HepG2 (cell line): ENCODE data around the gene SYNE2. TPM values are rescaled to one million over a fixed set of nuclear protein-coding genes. Genes with fewer than 3 reads are reported as not detected.

Source experiments
- ATAC-seq: fragments of 200-7000 bp; cut with Tn5 transposase; 3 replicates; pipeline ENCODE4 v1.9.1; 2020; ENCODE audit warnings: mild to moderate bottlenecking, moderate library complexity
- BruUV-seq: library from RNA; stranded (reverse); fragments of 400-500 nt; replicated peaks from 2 replicates; lab custom pipeline; 2021; lab: Mats Ljungman, UMichigan
- CTCF ChIA-PET: fragments of 300-600 bp; formaldehyde crosslinking; extraction: SDS; loops from one replicate; lab custom pipeline; 2021; ENCODE audit warnings: low total read pairs, inconsistent platforms, low intra/inter-chr PET ratio; lab: Yijun Ruan, JAX
- POLR2A ChIA-PET: fragments of 350-600 bp; sonication (Branson Sonifier 250); formaldehyde crosslinking; loops from one replicate; lab custom pipeline; 2020; ENCODE audit warnings: antibody characterized with exemption, inconsistent platforms; lab: Yijun Ruan, JAX
- DNase-seq: peaks from one replicate; pipeline ENCODE4 v3.0.0-alpha.2; 2015; ENCODE audit warnings: low spot score
- FAIRE-seq: peaks from 3 replicates; lab custom pipeline; 2011; peaks lifted over from hg19 to GRCh38; lab: Jason Lieb, UNC
- H2AFZ ChIP-seq: one replicate; pipeline ENCODE4 v1.6.1; 2011; ENCODE audit warnings: low read length, inconsistent platforms
- H3K27ac ChIP-seq: fragments of 300-600 bp; 3 replicates; pipeline ENCODE4 v1.8.0; 2011; ENCODE audit warnings: mixed run types, mild to moderate bottlenecking, mixed read lengths, low read length, inconsistent platforms; ENCODE audit not compliant: insufficient read depth; ENCODE audit errors: extremely low read length
- H3K27me3 ChIP-seq, 2 experiments: fragments of 200-600 bp in 1 of 2; 2 replicates in 1 of 2; 3 replicates in 1 of 2; pipeline versions ENCODE4 v1.6.0 to v1.8.0; 2011; ENCODE audit warnings: low read length in 2 of 2, mild to moderate bottlenecking in 2 of 2, moderate library complexity in 2 of 2, inconsistent platforms in 1 of 2; ENCODE audit not compliant: insufficient read depth in 2 of 2, control insufficient read depth in 1 of 2
- H3K36me3 ChIP-seq, 2 experiments: fragments of 200-600 bp in 1 of 2; replicated peaks in 1 of 2; 2 replicates in 1 of 2; 3 replicates in 1 of 2; pipeline versions ENCODE4 v1.5.1 to v1.8.0; 2011; ENCODE audit warnings: low read length in 2 of 2, inconsistent platforms in 1 of 2; ENCODE audit not compliant: insufficient read depth in 2 of 2, control insufficient read depth in 1 of 2
- H3K4me1 ChIP-seq: 2 replicates; pipeline ENCODE4 v1.5.1; 2012; ENCODE audit warnings: low read length, inconsistent platforms; ENCODE audit not compliant: insufficient read depth
- H3K4me2 ChIP-seq: 2 replicates; pipeline ENCODE4 v1.6.0; 2011; ENCODE audit warnings: low read depth, low read length, inconsistent platforms
- H3K4me3 ChIP-seq, 3 experiments: fragments of 200-600 bp in 1 of 3; sonication (generic), shearing (Covaris generic) in 1 of 3; replicated peaks in 1 of 3; 2 replicates each; pipeline ENCODE4 v1.5.1; 2011 to 2016; ENCODE audit warnings: low read length in 3 of 3, inconsistent platforms in 2 of 3, low read depth in 2 of 3, mild to moderate bottlenecking in 2 of 3, control low read depth in 1 of 3, mixed read lengths in 1 of 3; ENCODE audit not compliant: insufficient read depth in 1 of 3
- H3K79me2 ChIP-seq: one replicate; pipeline ENCODE4 v1.6.1; 2011; ENCODE audit warnings: low read length, inconsistent platforms; ENCODE audit not compliant: insufficient read depth
- H3K9ac ChIP-seq: 2 replicates; pipeline ENCODE4 v1.6.0; 2011; ENCODE audit warnings: mild to moderate bottlenecking, low read depth, low read length, inconsistent platforms; ENCODE audit not compliant: insufficient read depth
- H3K9me3 ChIP-seq: 2 replicates; pipeline ENCODE4 v1.5.1; 2012; ENCODE audit warnings: mild to moderate bottlenecking, low read length
- H4K20me1 ChIP-seq: 2 replicates; pipeline ENCODE4 v1.6.0; 2011; ENCODE audit warnings: inconsistent platforms, mild to moderate bottlenecking, low read length, moderate library complexity; ENCODE audit not compliant: insufficient read depth
- GTF3A ChIP-seq: sonication (generic); formaldehyde crosslinking; conservative IDR thresholded peaks from 2 replicates; pipeline ENCODE4 v1.4.0; 2020; ENCODE audit warnings: mild to moderate bottlenecking, missing genetic modification reagents
- LRRFIP1 ChIP-seq: sonication (generic); formaldehyde crosslinking; conservative IDR thresholded peaks from 2 replicates; pipeline ENCODE4 v1.4.0; 2020; ENCODE audit warnings: missing genetic modification reagents
- MAFK ChIP-seq, 2 experiments: IDR thresholded peaks in 1 of 2; conservative IDR thresholded peaks in 1 of 2; 2 replicates each; pipeline ENCODE4 v1.6.1; 2011; ENCODE audit warnings: improper control_type of control experiment in 2 of 2, low read length in 2 of 2
- MTA1 ChIP-seq: sonication (generic); formaldehyde crosslinking; IDR thresholded peaks from 2 replicates; pipeline ENCODE4 v1.4.0; 2020; ENCODE audit warnings: missing genetic modification reagents, mild to moderate bottlenecking, borderline replicate concordance
- NCOA1 ChIP-seq: sonication (generic); formaldehyde crosslinking; IDR thresholded peaks from 2 replicates; pipeline ENCODE4 v1.9.0; 2021; ENCODE audit warnings: missing genetic modification reagents
- SAP130 ChIP-seq: IDR thresholded peaks from 2 replicates; pipeline ENCODE4 v1.6.1; 2016; ENCODE audit warnings: low read depth
- SMAD1 ChIP-seq: sonication (generic); formaldehyde crosslinking; IDR thresholded peaks from 2 replicates; pipeline ENCODE4 v1.4.0; 2020; ENCODE audit warnings: missing genetic modification reagents, low read depth, mild to moderate bottlenecking, borderline replicate concordance
- SOX6 ChIP-seq, 2 experiments: fragments of 450-650 bp in 1 of 2; sonication (generic) in 1 of 2; formaldehyde crosslinking in 1 of 2; IDR thresholded peaks; 2 replicates each; pipeline versions ENCODE4 v1.4.0 to v1.6.1; 2017 to 2020; ENCODE audit warnings: antibody characterized with exemption in 1 of 2, mild to moderate bottlenecking in 1 of 2, missing genetic modification reagents in 1 of 2
- SPEN ChIP-seq: sonication (generic); formaldehyde crosslinking; IDR thresholded peaks from 2 replicates; pipeline ENCODE4 v1.5.1; 2020; ENCODE audit warnings: low read depth, mild to moderate bottlenecking, missing genetic modification reagents
- SRY ChIP-seq: sonication (generic); formaldehyde crosslinking; IDR thresholded peaks from 2 replicates; pipeline ENCODE4 v1.8.0; 2022; ENCODE audit warnings: mild to moderate bottlenecking, missing genetic modification reagents
- SUZ12 ChIP-seq: fragments of 150-350 bp; IDR thresholded peaks from 2 replicates; pipeline ENCODE4 v1.6.1; 2014; ENCODE audit warnings: low read depth, low read length
- ZBTB7B ChIP-seq: sonication (generic); formaldehyde crosslinking; IDR thresholded peaks from 2 replicates; pipeline ENCODE4 v1.4.0; 2020; ENCODE audit warnings: missing genetic modification reagents
- ZNF101 ChIP-seq: sonication (generic); formaldehyde crosslinking; IDR thresholded peaks from 2 replicates; pipeline ENCODE4 v1.4.0; 2020; ENCODE audit warnings: mild to moderate bottlenecking, low read depth, missing genetic modification reagents, borderline replicate concordance
- ZNF232 ChIP-seq: sonication (generic); formaldehyde crosslinking; IDR thresholded peaks from 2 replicates; pipeline ENCODE4 v1.4.0; 2020; ENCODE audit warnings: missing genetic modification reagents, borderline replicate concordance
- ZNF343 ChIP-seq: sonication (generic); formaldehyde crosslinking; IDR thresholded peaks from 2 replicates; pipeline ENCODE4 v1.4.0; 2020; ENCODE audit warnings: mild to moderate bottlenecking, missing genetic modification reagents
- WGBS: methylation state at CpG from one replicate; pipeline ENCODE4 v1.1.6; 2017; ENCODE audit warnings: low lambda C conversion rate; 5-methylcytosine and 5-hydroxymethylcytosine counted together
- in situ Hi-C: cut with HindIII; loops from 2 replicates; pipeline ENCODE4 v1.10.0; 2017; ENCODE audit warnings: low pct_unique_long_range_greater_than_20kb; ENCODE audit not compliant: extremely low pct_ligation_motif_present
- intact Hi-C: fragments of 100-400 bp; cut with micrococcal nuclease; formaldehyde crosslinking; loops from one replicate; pipeline ENCODE4 v1.10.0; 2022; ENCODE audit not compliant: unreplicated experiment
- polyA plus RNA-seq, 8 experiments: library from polyadenylated mRNA; depleted of rRNA in 3 of 8; stranded (reverse) in 7 of 8; unstranded in 1 of 8; fragments of >200 nt; fragmentation: Illumina TruSeq in 4 of 8; extraction: Trizol in 4 of 8; gene quantifications; 2 replicates each; pipeline versions ENCODE4 v1.2.1 to v1.2.3, GENCODE V29; 2011 to 2016; ENCODE audit warnings: low read depth in 4 of 8, missing spikeins in 1 of 8, mixed read lengths in 1 of 8; ENCODE audit not compliant: insufficient read depth in 1 of 8
- total RNA-seq, 5 experiments: library from RNA; depleted of rRNA; stranded (reverse); fragments of >200 nt; fragmentation: Illumina TruSeq; extraction: Trizol; gene quantifications; 2 replicates each; pipeline ENCODE4 v1.2.3, GENCODE V29; 2016; ENCODE audit warnings: low read depth in 1 of 5

SYNE2 gene
- total and polyA plus RNA-seq, 2 of the 13 experiments (the other 11 are each of a cell fraction or from before 2014, with no cell fraction given) = 6.2 to 13.3 TPM

GRCh38 chr14:64185184-64185583, 332.4 kb downstream of the SYNE2 start:
- DNase-seq = no peak
- BruUV-seq = no TSS peak
- H3K27ac ChIP-seq = no peak overlapping the region
- intact Hi-C loops = no loop called here
- no peaks in the 10 kb centered on the region for H3K4me1 ChIP-seq
- H3K4me2 ChIP-seq = no peak overlapping the region
- no peak for ATAC-seq
- no peak overlapping the region for H3K4me3 ChIP-seq
- no peak for TF ChIP-seq ZNF343 (CRISPR knock-in tag)
- peak; percentile 12 to 49; a peak in 2 of 4 replicates for TF ChIP-seq MAFK (conservative IDR thresholded peaks at IDR 0.05 in 1 of 2, IDR thresholded peaks at IDR 0.05 in 1 of 2; ENCODE audit: low read length in 2 of 2)
- CTCF ChIA-PET = no interaction called here
- H3K36me3 ChIP-seq = no peaks in the 10 kb centered on the region
- H2AFZ ChIP-seq = no peak overlapping the region
- POLR2A ChIA-PET = no interaction called here
- no peak overlapping the region for H3K9ac ChIP-seq
- H3K9me3 ChIP-seq = no peaks in the 10 kb centered on the region
- FAIRE-seq = no peak
- 74% methylated on average over 1 of the region's 1 CpG for WGBS
- no peaks in the 10 kb centered on the region for H4K20me1 ChIP-seq
- in situ Hi-C loops = no loop called here
- no peaks in the 10 kb centered on the region for H3K79me2 ChIP-seq
- H3K27me3 ChIP-seq = no peaks in the 10 kb centered on the region

GRCh38 chr14:64186231-64187129, 333.7 kb downstream of the SYNE2 start:
- FAIRE-seq (no peak), ATAC-seq (no peak)
- TF ChIP-seq ZBTB7B (CRISPR knock-in tag) = no peak
- no peak for TF ChIP-seq LRRFIP1
- no peak for TF ChIP-seq SAP130 (CRISPR knock-in tag)
- no peak for TF ChIP-seq SRY
- TF ChIP-seq SOX6 (IDR thresholded peaks at IDR 0.05) = no peak
- no peak for TF ChIP-seq SOX6 (CRISPR knock-in tag; IDR thresholded peaks at IDR 0.05)
- no peak for TF ChIP-seq SMAD1
- TF ChIP-seq NCOA1 (CRISPR knock-in tag) = no peak
- TF ChIP-seq SPEN (CRISPR knock-in tag) = no peak
- no peak for TF ChIP-seq MTA1 (CRISPR knock-in tag)
- TF ChIP-seq ZNF232 (CRISPR knock-in tag) = no peak
- TF ChIP-seq GTF3A = no peak
- no peak for TF ChIP-seq ZNF101 (CRISPR knock-in tag)
- TF ChIP-seq SUZ12 = no peak

More at GRCh38 chr14:64186231-64187129, 333.7 kb downstream of the SYNE2 start:
- Histone ChIP-seq H3K4me1 (no peaks in the 10 kb centered on the region), H3K36me3 (no peaks in the 10 kb centered on the region), H3K27ac (no peak overlapping the region), H3K9ac (no peak overlapping the region), H4K20me1 (no peaks in the 10 kb centered on the region), H3K79me2 (no peaks in the 10 kb centered on the region), H2AFZ (no peak overlapping the region), H3K27me3 (no peaks in the 10 kb centered on the region), H3K4me2 (no peak overlapping the region), H3K4me3 (no peak overlapping the region), H3K9me3 (no peaks in the 10 kb centered on the region)
- WGBS = 95% methylated on average over 11 of the region's 12 CpGs
- CTCF ChIA-PET = no interaction called here
- POLR2A ChIA-PET = no interaction called here
- intact Hi-C loops (no loop called here), in situ Hi-C loops (no loop called here)
- no TSS peak for BruUV-seq
- no peak for DNase-seq
